ENCODE results near the gene PCDH8. TPM values are rescaled to one million over a fixed set of nuclear protein-coding genes. Genes with fewer than 3 reads are reported as not detected.

The PCDH8 gene
- total RNA-seq, 2 donors from 2014 or later, result not detected

GRCh38 chr13:52846567-52847321 lies 1.7 kb downstream of the PCDH8 start:
- H3K4me1 Mint-ChIP-seq (ENCODE audit: low read depth), result peaks cover 37% of the 10 kb centered on the region
- peaks cover 66% of the 10 kb centered on the region for H3K27me3 Mint-ChIP-seq (ENCODE audit: low read depth)
- peaks cover 5 to 9% of the 10 kb centered on the region in 2 donors for H3K36me3 Mint-ChIP-seq (ENCODE audit: insufficient read depth in 2 of 2)
- no peak overlapping the region for H3K27ac Mint-ChIP-seq
- no peaks in the 10 kb centered on the region for H3K9me3 Mint-ChIP-seq
- peak; percentile 71 to 74 for DNase-seq
- peak overlapping the region; percentile 66 to 72 for H3K4me3 Mint-ChIP-seq
- peak; percentile 44 to 55 for ATAC-seq (replicated peaks in 1 of 2)

- peak; percentile 64 to 71 for DNase-seq
- H3K4me3 Mint-ChIP-seq, result peak overlapping the region; percentile 66 to 72
- ATAC-seq (replicated peaks in 1 of 2), result peak; percentile 65 to 69
- H3K27me3 Mint-ChIP-seq (ENCODE audit: low read depth), result peaks cover 65% of the 10 kb centered on the region
- H3K9me3 Mint-ChIP-seq, result no peaks in the 10 kb centered on the region
- H3K27ac Mint-ChIP-seq, result no peak overlapping the region
- peaks cover 33% of the 10 kb centered on the region for H3K4me1 Mint-ChIP-seq (ENCODE audit: low read depth)
- H3K36me3 Mint-ChIP-seq (ENCODE audit: insufficient read depth in 2 of 2), result peaks cover 5 to 9% of the 10 kb centered on the region in 2 donors
Measured at GRCh38 chr13:52845766-52846566, 2.5 kb downstream of the PCDH8 start.

DNA sequence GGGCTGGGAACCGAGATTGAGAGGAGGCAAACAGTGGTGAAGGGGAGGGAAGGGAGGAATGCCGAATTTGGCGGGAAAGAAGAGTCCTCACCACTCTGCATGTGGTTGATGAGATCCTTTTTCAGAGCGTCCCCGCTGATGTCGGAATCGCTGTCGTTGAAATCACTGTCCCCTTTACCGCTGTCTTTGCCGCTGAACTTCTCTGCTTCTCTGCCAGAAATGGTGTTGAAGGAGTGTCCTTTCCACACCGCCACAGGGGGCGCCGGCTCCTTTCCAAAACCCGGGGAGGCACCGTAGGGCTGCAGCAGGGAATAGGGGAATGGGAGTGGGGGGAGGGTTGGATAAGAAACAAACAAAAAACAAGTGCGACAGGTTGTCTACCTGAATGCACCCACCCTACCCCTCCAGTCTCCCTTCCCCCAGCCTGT lies 3.1 kb downstream of the PCDH8 start:
- Mint-ChIP-seq H3K9me3 (no peaks in the 10 kb centered on the region), H3K36me3 (ENCODE audit: insufficient read depth in 2 of 2) (peaks cover 5 to 9% of the 10 kb centered on the region in 2 donors), H3K4me1 (ENCODE audit: low read depth) (peaks cover 27% of the 10 kb centered on the region), H3K4me3 (no peak overlapping the region), H3K27ac (no peak overlapping the region), H3K27me3 (ENCODE audit: low read depth) (peaks cover 65% of the 10 kb centered on the region)
- ATAC-seq (replicated peaks in 1 of 2), result no peak
- peak in 1 of 2 donors; percentile 9 for DNase-seq

- peaks cover 22% of the 10 kb centered on the region for H3K4me1 Mint-ChIP-seq (ENCODE audit: low read depth)
- peaks cover 65% of the 10 kb centered on the region for H3K27me3 Mint-ChIP-seq (ENCODE audit: low read depth)
- H3K4me3 Mint-ChIP-seq, result peak overlapping the region in 1 of 2 donors; percentile 5
- no peak for ATAC-seq (replicated peaks in 1 of 2)
- H3K27ac Mint-ChIP-seq, result no peak overlapping the region
- DNase-seq, result no peak
- peaks cover 5 to 9% of the 10 kb centered on the region in 2 donors for H3K36me3 Mint-ChIP-seq (ENCODE audit: insufficient read depth in 2 of 2)
- no peaks in the 10 kb centered on the region for H3K9me3 Mint-ChIP-seq
Measured at GRCh38 chr13:52844836-52845235, 3.6 kb downstream of the PCDH8 start.

- ATAC-seq (replicated peaks in 1 of 2), result no peak
- DNase-seq, result no peak
- Mint-ChIP-seq H3K4me1 (ENCODE audit: low read depth) (peaks cover 15% of the 10 kb centered on the region), H3K27ac (no peak overlapping the region), H3K9me3 (no peaks in the 10 kb centered on the region), H3K36me3 (ENCODE audit: insufficient read depth in 2 of 2) (peaks cover 0 to 4% of the 10 kb centered on the region in 2 donors), H3K27me3 (ENCODE audit: low read depth) (peaks cover 63% of the 10 kb centered on the region), H3K4me3 (no peak overlapping the region)
Measured at GRCh38 chr13:52842441-52842840, 6.0 kb downstream of the PCDH8 start.

DNA sequence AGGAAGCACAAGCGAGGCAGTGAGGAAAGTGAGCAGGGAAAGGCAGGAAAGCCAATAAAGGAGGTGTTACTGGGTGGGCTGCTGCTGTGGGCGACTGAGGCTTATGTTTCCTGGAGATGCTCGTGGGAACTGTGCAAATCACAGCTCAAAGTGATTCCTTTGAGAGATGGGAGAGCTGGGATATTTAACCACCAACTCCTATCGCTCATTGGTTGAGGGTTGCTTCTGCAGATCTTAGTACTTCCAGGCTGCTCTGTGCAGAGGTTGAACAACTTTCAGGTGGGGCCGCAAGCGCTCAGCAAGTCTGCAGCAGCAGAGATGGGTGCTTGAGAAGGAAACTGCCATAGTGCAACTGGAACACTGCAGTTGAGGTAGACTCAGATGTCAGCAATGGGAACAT lies 8.4 kb downstream of the PCDH8 start:
- peaks cover 72% of the 10 kb centered on the region for H3K27me3 Mint-ChIP-seq (ENCODE audit: low read depth)
- DNase-seq, result no peak
- H3K9me3 Mint-ChIP-seq, result no peaks in the 10 kb centered on the region

DNA sequence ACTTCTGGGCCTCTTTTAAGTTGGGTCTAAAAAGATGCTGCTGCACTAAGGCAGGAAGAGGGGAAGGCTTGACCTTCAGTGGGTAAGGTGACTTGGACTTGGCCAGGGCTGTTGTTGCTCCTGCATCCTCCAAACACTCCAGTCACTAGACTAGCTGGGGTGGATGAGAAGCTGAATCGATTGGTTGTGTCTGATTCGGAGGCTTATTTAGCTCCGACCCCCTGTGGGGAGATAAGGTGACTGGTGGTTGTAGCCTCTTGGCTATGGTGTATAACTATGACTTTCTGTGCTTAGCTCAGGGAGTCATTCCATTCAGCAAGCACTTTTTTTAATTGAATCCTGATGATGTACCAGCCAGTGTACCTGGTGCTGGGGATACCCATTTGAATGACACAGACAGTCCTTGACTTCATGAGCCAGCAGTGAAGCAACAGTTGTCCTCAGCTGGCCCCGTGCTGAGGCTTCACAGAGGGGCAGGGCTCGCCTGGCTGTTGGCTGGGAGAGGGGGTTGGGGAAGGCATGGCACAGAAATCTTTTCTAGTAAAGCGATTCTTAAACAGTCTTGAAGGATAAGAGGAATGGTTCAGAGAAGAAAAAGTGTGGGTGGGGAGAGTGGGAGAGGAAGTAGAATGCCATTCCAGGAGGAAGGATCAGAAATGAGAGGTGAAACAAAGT lies 9.9 kb downstream of the PCDH8 start:
- H3K27me3 Mint-ChIP-seq (ENCODE audit: low read depth), result peaks cover 69% of the 10 kb centered on the region
- no peak overlapping the region for H3K4me3 Mint-ChIP-seq
- H3K27ac Mint-ChIP-seq, result no peak overlapping the region
- peaks cover 6% of the 10 kb centered on the region for H3K4me1 Mint-ChIP-seq (ENCODE audit: low read depth)
- DNase-seq, result no peak
- H3K36me3 Mint-ChIP-seq (ENCODE audit: insufficient read depth in 2 of 2), result no peaks in the 10 kb centered on the region
- no peaks in the 10 kb centered on the region for H3K9me3 Mint-ChIP-seq
- ATAC-seq (replicated peaks in 1 of 2), result no peak

More for the DNA sequence above, 8.4 kb downstream of the PCDH8 start:
- Mint-ChIP-seq H3K36me3 (ENCODE audit: insufficient read depth in 2 of 2) (peaks cover 0 to 4% of the 10 kb centered on the region in 2 donors), H3K4me3 (no peak overlapping the region), H3K4me1 (ENCODE audit: low read depth) (peaks cover 12% of the 10 kb centered on the region), H3K27ac (no peak overlapping the region)
- no peak for ATAC-seq (replicated peaks in 1 of 2)

DNA sequence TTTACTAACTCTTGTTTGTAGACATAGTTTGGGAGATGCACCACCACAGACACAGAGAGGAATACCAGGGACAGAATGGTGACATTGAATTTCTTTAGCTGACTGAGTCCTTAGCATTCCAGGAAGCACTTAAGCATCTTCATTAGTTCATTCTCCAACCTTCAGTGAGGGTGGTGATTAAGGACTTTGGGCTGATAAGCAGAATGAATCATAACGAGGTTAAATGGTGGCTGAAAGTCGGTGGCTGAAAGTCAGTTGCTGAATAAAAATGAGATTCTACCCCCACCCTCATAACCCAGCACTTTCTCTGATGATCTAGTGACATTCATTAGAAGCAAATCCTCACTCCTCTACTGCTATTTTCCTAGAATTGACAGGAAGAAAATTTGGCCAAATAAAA lies 10.6 kb downstream of the PCDH8 start:
- Mint-ChIP-seq H3K27me3 (ENCODE audit: low read depth) (peaks cover 64% of the 10 kb centered on the region), H3K4me3 (no peak overlapping the region), H3K4me1 (ENCODE audit: low read depth) (peaks cover 6% of the 10 kb centered on the region), H3K9me3 (no peaks in the 10 kb centered on the region), H3K36me3 (ENCODE audit: insufficient read depth in 2 of 2) (no peaks in the 10 kb centered on the region), H3K27ac (no peak overlapping the region)
- ATAC-seq (replicated peaks in 1 of 2), result peak; percentile 52 to 64
- peak in 1 of 2 donors; percentile 6 for DNase-seq

DNA sequence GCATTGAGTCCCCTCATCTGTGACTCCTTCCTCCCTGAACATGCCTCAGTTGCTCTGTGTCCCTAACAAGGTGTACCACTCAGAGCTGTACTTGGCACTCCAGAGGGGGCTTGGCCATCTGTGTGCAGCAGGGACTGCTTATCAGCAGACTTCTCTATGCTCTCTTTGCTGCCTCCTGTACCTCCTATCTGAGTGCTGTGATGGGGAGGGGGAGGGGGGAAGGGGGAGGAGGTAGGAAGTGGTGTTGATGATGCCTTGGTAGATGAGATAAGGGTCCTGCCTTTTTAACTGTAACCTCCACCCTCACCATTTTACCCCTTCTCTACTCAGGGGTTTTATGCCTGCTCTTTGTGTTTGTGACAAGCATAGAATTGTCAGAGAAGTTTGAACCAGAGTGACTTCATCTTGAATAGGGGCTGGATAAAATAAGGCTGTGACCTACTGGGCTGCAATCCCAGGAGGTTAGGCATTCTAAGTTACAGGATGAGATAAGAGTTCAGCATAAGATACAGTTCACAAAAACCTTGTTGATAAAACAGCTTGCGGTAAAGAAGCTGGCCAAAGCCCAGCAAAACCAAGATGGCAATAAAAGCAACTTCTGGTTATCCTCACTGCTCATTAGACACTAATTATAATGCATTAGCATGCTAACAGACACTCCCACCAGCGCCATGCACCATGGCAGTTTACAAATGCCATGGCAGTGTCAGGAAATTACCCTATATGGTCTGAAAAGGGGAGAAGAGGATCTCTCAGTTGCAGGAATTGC lies 13.2 kb downstream of the PCDH8 start:
- H3K4me3 Mint-ChIP-seq, result no peak overlapping the region
- no peaks in the 10 kb centered on the region for H3K9me3 Mint-ChIP-seq
- ATAC-seq (replicated peaks in 1 of 2), result no peak
- peaks cover 6% of the 10 kb centered on the region for H3K4me1 Mint-ChIP-seq (ENCODE audit: low read depth)
- H3K36me3 Mint-ChIP-seq (ENCODE audit: insufficient read depth in 2 of 2), result no peaks in the 10 kb centered on the region
- H3K27ac Mint-ChIP-seq, result no peak overlapping the region
- no peak for DNase-seq
- H3K27me3 Mint-ChIP-seq (ENCODE audit: low read depth), result peaks cover 61% of the 10 kb centered on the region

DNA sequence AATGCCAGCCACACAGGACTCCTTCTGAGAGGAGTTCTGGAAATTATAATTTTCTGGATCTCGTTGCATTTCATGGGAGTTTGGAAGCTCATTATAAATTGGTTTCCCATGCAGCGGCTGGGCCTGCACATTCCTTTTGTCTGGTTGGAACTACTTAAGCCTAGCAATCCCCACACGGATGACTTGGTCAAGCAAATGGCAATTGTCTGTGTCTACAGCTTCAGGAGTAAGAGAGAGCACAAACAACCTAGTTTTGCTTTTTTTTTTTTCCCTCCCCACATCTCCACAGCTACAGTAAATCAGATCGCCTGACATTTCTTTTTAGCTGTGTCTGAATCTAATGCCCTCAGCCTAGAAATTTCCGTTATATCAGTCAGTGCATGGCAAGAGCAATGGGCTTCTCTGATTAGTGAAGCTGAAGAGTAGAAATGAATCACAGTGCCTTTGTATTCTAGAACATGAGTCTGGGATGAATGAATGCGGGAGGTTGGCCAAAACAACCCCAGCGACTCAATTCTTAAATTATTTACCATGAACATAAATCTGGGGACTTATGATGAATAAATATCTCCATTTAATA lies 15.1 kb downstream of the PCDH8 start:
- no peak overlapping the region for H3K4me3 Mint-ChIP-seq
- H3K9me3 Mint-ChIP-seq, result no peaks in the 10 kb centered on the region
- no peak for ATAC-seq (replicated peaks in 1 of 2)
- peaks cover 6% of the 10 kb centered on the region for H3K4me1 Mint-ChIP-seq (ENCODE audit: low read depth)
- no peaks in the 10 kb centered on the region for H3K36me3 Mint-ChIP-seq (ENCODE audit: insufficient read depth in 2 of 2)
- H3K27ac Mint-ChIP-seq, result no peak overlapping the region
- peaks cover 52% of the 10 kb centered on the region for H3K27me3 Mint-ChIP-seq (ENCODE audit: low read depth)
- DNase-seq, result no peak

- Mint-ChIP-seq H3K27me3 (ENCODE audit: low read depth) (peaks cover 42% of the 10 kb centered on the region), H3K27ac (no peak overlapping the region), H3K36me3 (ENCODE audit: insufficient read depth in 2 of 2) (no peaks in the 10 kb centered on the region), H3K9me3 (no peaks in the 10 kb centered on the region), H3K4me3 (no peak overlapping the region), H3K4me1 (ENCODE audit: low read depth) (no peaks in the 10 kb centered on the region)
- no peak for ATAC-seq (replicated peaks in 1 of 2)
- DNase-seq, result no peak
Measured at GRCh38 chr13:52832313-52832712, 16.1 kb downstream of the PCDH8 start.

DNA sequence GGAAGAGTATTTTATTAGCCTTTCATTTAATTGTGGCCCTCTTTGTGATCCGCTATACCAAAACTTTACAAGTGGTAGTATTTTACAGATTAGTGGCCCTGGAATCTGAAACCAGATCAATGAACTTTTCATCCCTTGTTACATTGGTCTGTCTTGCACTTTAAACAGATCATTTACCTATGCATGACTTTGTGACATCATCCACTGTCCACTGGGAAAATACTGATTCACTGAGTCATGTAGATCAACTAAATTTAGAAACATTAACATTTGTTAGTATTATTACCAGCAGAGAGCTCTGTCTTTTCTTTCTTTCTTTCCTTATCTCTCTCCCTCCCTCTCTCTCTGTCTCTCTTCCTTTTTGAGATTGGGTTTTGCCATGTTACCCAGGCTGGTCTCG lies 17.5 kb downstream of the PCDH8 start:
- DNase-seq (no peak), ATAC-seq (replicated peaks in 1 of 2) (no peak)
- Mint-ChIP-seq H3K27me3 (ENCODE audit: low read depth) (peaks cover 33% of the 10 kb centered on the region), H3K9me3 (no peaks in the 10 kb centered on the region), H3K4me1 (ENCODE audit: low read depth) (no peaks in the 10 kb centered on the region), H3K36me3 (ENCODE audit: insufficient read depth in 2 of 2) (no peaks in the 10 kb centered on the region), H3K4me3 (no peak overlapping the region), H3K27ac (no peak overlapping the region)
